Chondrocyte (in vitro differentiated cells): ENCODE data around the gene OAS2. TPM values are rescaled to one million over a fixed set of nuclear protein-coding genes. Genes with fewer than 3 reads are reported as not detected.
A peak's percentile ranks its signal among the peaks of the same experiment; 100 is the strongest.

Experiments used
- DNase-seq: peaks from one replicate; pipeline ENCODE4 v3.0.0; 2021; ENCODE audit warnings: mixed read lengths, low spot score
- H3K27ac Mint-ChIP-seq: one replicate; pipeline ENCODE4 v1.8.0; 2021; ENCODE audit warnings: mild to moderate bottlenecking, moderate library complexity, mixed read lengths; ENCODE audit not compliant: unreplicated experiment
- H3K27me3 Mint-ChIP-seq: 2 replicates; pipeline ENCODE4 v1.8.0; 2021; ENCODE audit warnings: low read depth, mixed read lengths
- H3K36me3 Mint-ChIP-seq: 2 replicates; pipeline ENCODE4 v1.8.0; 2021; ENCODE audit warnings: low read depth, mixed read lengths
- H3K4me1 Mint-ChIP-seq: 2 replicates; pipeline ENCODE4 v1.8.0; 2021; ENCODE audit warnings: low read depth, mild to moderate bottlenecking, mixed read lengths
- H3K4me3 Mint-ChIP-seq: one replicate; pipeline ENCODE4 v1.8.0; 2021; ENCODE audit warnings: mild to moderate bottlenecking, moderate library complexity, mixed read lengths; ENCODE audit not compliant: unreplicated experiment
- H3K9me3 Mint-ChIP-seq: 2 replicates; pipeline ENCODE4 v1.8.0; 2021; ENCODE audit warnings: low read depth, mixed read lengths
- CTCF ChIP-seq: fragments of 200-600 bp; sonication (generic); IDR thresholded peaks from 2 replicates; pipeline ENCODE4 v1.5.0; 2021; ENCODE audit warnings: antibody characterized with exemption, mild to moderate bottlenecking, moderate library complexity
- total RNA-seq: library from RNA; stranded (reverse); gene quantifications from 3 replicates; pipeline ENCODE4 v1.2.1, GENCODE V29; 2021

OAS2 gene
- total RNA-seq, 1 donor from 2014 or later = 0.07 TPM

- Mint-ChIP-seq H3K9me3 (no peaks in the 10 kb centered on the region), H3K36me3 (peaks cover 2% of the 10 kb centered on the region), H3K27ac (no peak overlapping the region), H3K4me1 (peaks cover 2% of the 10 kb centered on the region), H3K4me3 (no peak overlapping the region), H3K27me3 (peaks cover 68% of the 10 kb centered on the region)
- no peak for TF ChIP-seq CTCF
- DNase-seq = no peak
Observed at GRCh38 chr12:113052326-113052725, 74.0 kb downstream of the OAS2 start.

GRCh38 chr12:113054948-113055486 lies 76.7 kb downstream of the OAS2 start:
- H3K27me3 Mint-ChIP-seq = peaks cover 59% of the 10 kb centered on the region
- H3K36me3 Mint-ChIP-seq = peaks cover 2% of the 10 kb centered on the region
- peaks cover 2% of the 10 kb centered on the region for H3K4me1 Mint-ChIP-seq
- no peak overlapping the region for H3K4me3 Mint-ChIP-seq
- H3K27ac Mint-ChIP-seq = no peak overlapping the region
- H3K9me3 Mint-ChIP-seq = no peaks in the 10 kb centered on the region
- peak; percentile 10 for DNase-seq
- TF ChIP-seq CTCF = no peak

- TF ChIP-seq CTCF = no peak
- DNase-seq = peak; percentile 72
- Mint-ChIP-seq H3K4me1 (peaks cover 2% of the 10 kb centered on the region), H3K27me3 (peaks cover 51% of the 10 kb centered on the region), H3K9me3 (no peaks in the 10 kb centered on the region), H3K36me3 (peaks cover 2% of the 10 kb centered on the region), H3K27ac (no peak overlapping the region), H3K4me3 (peak overlapping the region; percentile 52)
Observed at GRCh38 chr12:113055594-113056380, 77.5 kb downstream of the OAS2 start.

- Mint-ChIP-seq H3K36me3 (peaks cover 2% of the 10 kb centered on the region), H3K27me3 (peaks cover 46% of the 10 kb centered on the region), H3K9me3 (no peaks in the 10 kb centered on the region), H3K4me1 (peaks cover 2% of the 10 kb centered on the region), H3K27ac (no peak overlapping the region), H3K4me3 (peak overlapping the region; percentile 52)
- no peak for DNase-seq
- no peak for TF ChIP-seq CTCF
Observed at GRCh38 chr12:113056381-113056630, 78.0 kb downstream of the OAS2 start.

- Mint-ChIP-seq H3K36me3 (peaks cover 2% of the 10 kb centered on the region), H3K4me3 (peak within 1 kb of the TSS; percentile 52), H3K9me3 (no peaks in the 10 kb centered on the region), H3K27me3 (peaks cover 41% of the 10 kb centered on the region), H3K4me1 (peaks cover 2% of the 10 kb centered on the region), H3K27ac (no peak within 1 kb of the TSS)
- peak; percentile 80 for DNase-seq
- TF ChIP-seq CTCF = no peak
Observed at GRCh38 chr12:113056631-113057488, 78.5 kb downstream of the OAS2 start, which contains the start of gene DTX1. Gene DTX1, plus strand, starts transcription at chr12:113056730. Its CDS starts 1,463 bp downstream, at chr12:113058193.
